Ovary (tissue), 3 donors: Measurements from ENCODE around the gene ZNF839.

ENCODE experiments used
- CTCF ChIP-seq, 3 donors: fragments of 450-650 bp in 2 of 3; fragments of 200-600 bp in 1 of 3; IDR thresholded peaks; one replicate each; pipeline versions ENCODE4 v1.5.1 to v1.8.0; 2016 to 2022; ENCODE audit warnings: antibody characterized with exemption in 3 of 3, mild to moderate bottlenecking in 1 of 3
- EP300 ChIP-seq: sonication (generic); formaldehyde crosslinking; IDR thresholded peaks from one replicate; pipeline ENCODE4 v1.6.1; 2017; ENCODE audit warnings: antibody characterized with exemption
- donor health status: DM: no; HTN: no; CAD: no.

GRCh38 chr14:102283631-102284129 lies 35.9 kb upstream of the ZNF839 start:
- no peak for TF ChIP-seq CTCF (IDR thresholded peaks at IDR 0.05)
- no peak for TF ChIP-seq EP300
